PFSK-1 (cell line): ENCODE results near the gene PUM2.

Experiments
- POLR2AphosphoS5 ChIP-seq: IDR thresholded peaks from 2 replicates; pipeline ENCODE4 v1.6.1; 2012; ENCODE audit warnings: low read depth, mild to moderate bottlenecking, control low read depth, low read length, moderate library complexity
- TAF1 ChIP-seq: IDR thresholded peaks from 2 replicates; pipeline ENCODE4 v1.6.1; 2012; ENCODE audit warnings: low read length, control low read depth, borderline replicate concordance; ENCODE audit not compliant: insufficient read depth

DNA sequence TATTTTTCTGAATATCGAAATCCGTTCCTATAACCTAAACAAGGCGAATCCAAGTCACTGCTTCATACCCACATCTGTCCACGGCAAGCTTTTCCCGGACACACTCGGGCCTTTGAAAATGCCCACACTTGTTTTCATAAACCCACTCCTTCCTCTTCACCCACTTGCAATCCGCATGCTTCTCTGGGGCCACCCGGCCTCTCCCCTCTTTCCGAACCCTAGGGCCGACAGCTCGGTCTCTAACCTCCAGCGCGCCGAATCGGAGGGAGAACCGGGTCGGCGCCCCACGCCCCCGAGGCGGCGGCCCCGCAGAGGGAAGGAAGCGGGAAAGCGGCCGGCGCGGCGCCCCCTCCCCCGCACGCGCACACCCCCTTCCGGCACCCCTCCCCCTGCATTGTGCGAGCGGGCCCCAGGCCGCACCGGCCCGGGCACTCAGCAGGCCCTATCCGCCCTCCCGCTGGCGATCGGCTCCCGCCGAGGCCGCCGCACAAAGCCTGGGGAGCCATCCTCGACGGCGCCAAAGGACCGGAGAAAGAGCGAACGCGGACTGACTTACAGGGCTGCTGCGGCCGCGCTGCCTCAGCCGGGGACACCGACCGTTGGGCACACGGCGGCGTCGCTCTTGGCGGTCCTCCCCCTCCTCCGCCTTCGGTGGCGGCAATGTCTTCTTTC is 467 bp downstream of the PUM2 start:
- TF ChIP-seq TAF1 (no peak; the same call in 1 of the 2 replicates), POLR2AphosphoS5 (no peak)
